Trophoblast cell (in vitro differentiated cells and primary cell): Measurements from ENCODE around the gene SOX9.

Experiments used
- DNase-seq, 2 donors: peaks; one replicate each; pipeline ENCODE4 v3.0.0-alpha.2; 2016
- H2AFZ ChIP-seq: 2 replicates; pipeline ENCODE4 v1.6.1; 2013; ENCODE audit warnings: low read length, moderate library complexity, mild to moderate bottlenecking; ENCODE audit not compliant: insufficient read depth, poor library complexity
- H2AK5ac ChIP-seq: 2 replicates; pipeline ENCODE4 v1.6.1; 2013; ENCODE audit warnings: mild to moderate bottlenecking, low read length
- H2BK120ac ChIP-seq: 2 replicates; pipeline ENCODE4 v1.6.1; 2013; ENCODE audit warnings: low read length, mild to moderate bottlenecking, moderate library complexity; ENCODE audit not compliant: insufficient read depth, poor library complexity
- H2BK12ac ChIP-seq: 2 replicates; pipeline ENCODE4 v1.6.1; 2013; ENCODE audit warnings: mild to moderate bottlenecking, low read length, moderate library complexity
- H2BK5ac ChIP-seq: 2 replicates; pipeline ENCODE4 v1.6.1; 2013; ENCODE audit warnings: low read length, low read depth, moderate library complexity, mild to moderate bottlenecking; ENCODE audit not compliant: poor library complexity
- H3K14ac ChIP-seq: 2 replicates; pipeline ENCODE4 v1.6.1; 2013; ENCODE audit warnings: mild to moderate bottlenecking, low read length
- H3K18ac ChIP-seq: 2 replicates; pipeline ENCODE4 v1.6.1; 2013; ENCODE audit warnings: mild to moderate bottlenecking, low read length
- H3K23ac ChIP-seq: 2 replicates; pipeline ENCODE4 v1.6.1; 2013; ENCODE audit warnings: low read length
- H3K27ac ChIP-seq: 2 replicates; pipeline ENCODE4 v1.5.1; 2013; ENCODE audit warnings: low read depth, mild to moderate bottlenecking, inconsistent platforms, low read length, moderate library complexity
- H3K27me3 ChIP-seq: 2 replicates; pipeline ENCODE4 v1.6.1; 2013; ENCODE audit warnings: inconsistent platforms, mild to moderate bottlenecking, low read length, moderate library complexity; ENCODE audit not compliant: insufficient read depth
- H3K36me3 ChIP-seq, 2 experiments: 1 replicate in 1 of 2; 2 replicates in 1 of 2; pipeline ENCODE4 v1.6.1; 2013; ENCODE audit warnings: low read length in 2 of 2, mild to moderate bottlenecking in 2 of 2, moderate library complexity in 1 of 2; ENCODE audit not compliant: insufficient read depth in 2 of 2, control insufficient read depth in 1 of 2
- H3K4ac ChIP-seq: 2 replicates; pipeline ENCODE4 v1.6.1; 2013; ENCODE audit warnings: low read depth, mild to moderate bottlenecking, low read length, moderate library complexity
- H3K4me1 ChIP-seq, 2 experiments: 1 replicate in 1 of 2; 2 replicates in 1 of 2; pipeline ENCODE4 v1.6.1; 2013; ENCODE audit warnings: low read length in 2 of 2, mild to moderate bottlenecking in 2 of 2, moderate library complexity in 1 of 2; ENCODE audit not compliant: insufficient read depth in 2 of 2, control insufficient read depth in 1 of 2
- H3K4me2 ChIP-seq: 2 replicates; pipeline ENCODE4 v1.6.1; 2013; ENCODE audit warnings: inconsistent platforms, mild to moderate bottlenecking, low read length, moderate library complexity
- H3K4me3 ChIP-seq: 2 replicates; pipeline ENCODE4 v1.5.1; 2013; ENCODE audit warnings: mild to moderate bottlenecking, low read depth, low read length, inconsistent platforms
- H3K79me1 ChIP-seq: one replicate; pipeline ENCODE4 v1.6.1; 2013; ENCODE audit warnings: low read length
- H3K79me2 ChIP-seq: 2 replicates; pipeline ENCODE4 v1.6.1; 2013; ENCODE audit warnings: low read length, mild to moderate bottlenecking; ENCODE audit not compliant: control insufficient read depth, insufficient read depth, poor library complexity
- H3K9ac ChIP-seq: 2 replicates; pipeline ENCODE4 v1.6.1; 2013; ENCODE audit warnings: mild to moderate bottlenecking, low read length
- H3K9me3 ChIP-seq: 2 replicates; pipeline ENCODE4 v1.6.1; 2013; ENCODE audit warnings: low read depth, mild to moderate bottlenecking, control low read depth, inconsistent platforms, low read length; ENCODE audit not compliant: insufficient read depth
- H4K12ac ChIP-seq: 2 replicates; pipeline ENCODE4 v1.6.1; 2013; ENCODE audit warnings: low read depth, mild to moderate bottlenecking, low read length, moderate library complexity
- H4K8ac ChIP-seq: 2 replicates; pipeline ENCODE4 v1.6.1; 2013; ENCODE audit warnings: low read depth, mild to moderate bottlenecking, low read length, moderate library complexity
- H4K91ac ChIP-seq: one replicate; pipeline ENCODE4 v1.6.1; 2013; ENCODE audit warnings: low read depth, mild to moderate bottlenecking, low read length, moderate library complexity
- WGBS: extraction: QIAGEN DNeasy Blood & Tissue Kit; methylation state at CpG from one replicate; pipeline ENCODE4 v1.1.7; 2013; ENCODE audit warnings: missing lambda C conversion rate; ENCODE audit not compliant: insufficient read length, insufficient coverage; ENCODE audit errors: extremely low coverage; 5-methylcytosine and 5-hydroxymethylcytosine counted together

The SOX9 gene

GRCh38 chr17:72163474-72163873, 42.7 kb downstream of the SOX9 start:
- H4K12ac ChIP-seq = no peak overlapping the region
- WGBS = no CpG with 5 or more reads among the region's 2 CpGs
- H3K18ac ChIP-seq = no peak overlapping the region
- no peak overlapping the region for H4K91ac ChIP-seq
- no peak overlapping the region for H2AK5ac ChIP-seq
- H3K4me2 ChIP-seq = no peak overlapping the region
- H2BK12ac ChIP-seq = no peak overlapping the region
- no peaks in the 10 kb centered on the region for H3K4me1 ChIP-seq
- H4K8ac ChIP-seq = no peak overlapping the region
- no peaks in the 10 kb centered on the region for H3K36me3 ChIP-seq
- H3K27ac ChIP-seq = no peak overlapping the region
- no peaks in the 10 kb centered on the region for H3K27me3 ChIP-seq
- no peak overlapping the region for H3K9ac ChIP-seq
- H3K4me3 ChIP-seq = no peak overlapping the region
- no peak overlapping the region for H2BK5ac ChIP-seq
- no peaks in the 10 kb centered on the region for H3K9me3 ChIP-seq
- no peaks in the 10 kb centered on the region for H3K79me2 ChIP-seq
- no peak for DNase-seq
- no peak overlapping the region for H2BK120ac ChIP-seq
- H3K4ac ChIP-seq = no peak overlapping the region
- H3K23ac ChIP-seq = no peak overlapping the region
- no peak overlapping the region for H2AFZ ChIP-seq
- H3K79me1 ChIP-seq = no peaks in the 10 kb centered on the region
- H3K14ac ChIP-seq = no peak overlapping the region

- Histone ChIP-seq H4K12ac (no peak overlapping the region), H3K27me3 (no peaks in the 10 kb centered on the region), H2BK120ac (no peak overlapping the region), H3K18ac (no peak overlapping the region), H3K4ac (no peak overlapping the region), H3K23ac (no peak overlapping the region), H2AK5ac (no peak overlapping the region), H4K91ac (no peak overlapping the region), H3K36me3 (no peaks in the 10 kb centered on the region), H3K9ac (no peak overlapping the region), H2BK5ac (no peak overlapping the region), H2AFZ (no peak overlapping the region), H3K79me1 (no peaks in the 10 kb centered on the region), H3K27ac (no peak overlapping the region), H4K8ac (no peak overlapping the region), H3K4me3 (no peak overlapping the region), H2BK12ac (no peak overlapping the region), H3K4me2 (no peak overlapping the region), H3K14ac (no peak overlapping the region), H3K4me1 (no peaks in the 10 kb centered on the region), H3K9me3 (no peaks in the 10 kb centered on the region), H3K79me2 (no peaks in the 10 kb centered on the region)
- no peak for DNase-seq
- no CpG with 5 or more reads among the region's 3 CpGs for WGBS
Observed at GRCh38 chr17:72164158-72164739, 43.4 kb downstream of the SOX9 start.

GRCh38 chr17:72165192-72165866, 44.5 kb downstream of the SOX9 start:
- Histone ChIP-seq H3K14ac (no peak overlapping the region), H3K4me2 (no peak overlapping the region), H4K91ac (no peak overlapping the region), H3K79me1 (no peaks in the 10 kb centered on the region), H4K12ac (no peak overlapping the region), H3K4me3 (no peak overlapping the region), H2BK12ac (no peak overlapping the region), H2AFZ (no peak overlapping the region), H3K27ac (no peak overlapping the region), H3K4me1 (no peaks in the 10 kb centered on the region), H3K4ac (no peak overlapping the region), H3K27me3 (no peaks in the 10 kb centered on the region), H2AK5ac (no peak overlapping the region), H4K8ac (no peak overlapping the region), H3K9ac (no peak overlapping the region), H3K79me2 (no peaks in the 10 kb centered on the region), H2BK5ac (no peak overlapping the region), H3K18ac (no peak overlapping the region), H2BK120ac (no peak overlapping the region), H3K36me3 (no peaks in the 10 kb centered on the region), H3K9me3 (no peaks in the 10 kb centered on the region), H3K23ac (no peak overlapping the region)
- WGBS = no CpG with 5 or more reads among the region's 9 CpGs
- no peak for DNase-seq

- H3K23ac ChIP-seq = no peak overlapping the region
- H4K8ac ChIP-seq = no peak overlapping the region
- H2AK5ac ChIP-seq = no peak overlapping the region
- no peak overlapping the region for H4K12ac ChIP-seq
- H2AFZ ChIP-seq = no peak overlapping the region
- no peak overlapping the region for H2BK12ac ChIP-seq
- no peak overlapping the region for H2BK5ac ChIP-seq
- H3K18ac ChIP-seq = no peak overlapping the region
- H3K4ac ChIP-seq = no peak overlapping the region
- DNase-seq = no peak
- WGBS = no CpG with 5 or more reads among the region's 12 CpGs
- H3K4me2 ChIP-seq = no peak overlapping the region
- H3K9ac ChIP-seq = no peak overlapping the region
- no peak overlapping the region for H3K14ac ChIP-seq
- no peaks in the 10 kb centered on the region for H3K79me1 ChIP-seq
- no peaks in the 10 kb centered on the region for H3K36me3 ChIP-seq
- H3K79me2 ChIP-seq = no peaks in the 10 kb centered on the region
- H3K4me1 ChIP-seq = no peaks in the 10 kb centered on the region
- no peaks in the 10 kb centered on the region for H3K27me3 ChIP-seq
- no peaks in the 10 kb centered on the region for H3K9me3 ChIP-seq
- H3K27ac ChIP-seq = no peak overlapping the region
- H3K4me3 ChIP-seq = no peak overlapping the region
- no peak overlapping the region for H4K91ac ChIP-seq
- H2BK120ac ChIP-seq = no peak overlapping the region
Observed at GRCh38 chr17:72165867-72166439, 45.1 kb downstream of the SOX9 start.
